Neural cell (in vitro differentiated cells): ENCODE measurements around the gene HNF1B.

Experiments
- RAD21 ChIP-seq: fragments of 450-650 bp; conservative IDR thresholded peaks from 2 replicates; pipeline ENCODE4 v1.6.1; 2014; ENCODE audit warnings: antibody characterized with exemption, mild to moderate bottlenecking, moderate library complexity
- TAF1 ChIP-seq: IDR thresholded peaks from 2 replicates; pipeline ENCODE4 v1.6.1; 2012; ENCODE audit warnings: low read depth

GRCh38 chr17:37745801-37746426, 1.1 kb upstream of the HNF1B start:
- no peak for TF ChIP-seq RAD21
- TF ChIP-seq TAF1, result no peak
